ENCODE data around the gene TELO2.
"Not testable (repeated sequence)": the region's sequence is repeated elsewhere in the genome, so short reads cannot be mapped to it uniquely, and the experiment has no call there.

The TELO2 gene

GRCh38 chr16:1458336-1458976 lies 34.7 kb upstream of the TELO2 start:
- no peak for DNase-seq

GRCh38 chr16:1458977-1459341 lies 34.2 kb upstream of the TELO2 start:
- DNase-seq = no peak

- no peak for DNase-seq
These were observed 33.2 kb upstream of the TELO2 start for GRCh38 chr16:1459967-1460366.

- DNase-seq = no peak
These were observed 32.5 kb upstream of the TELO2 start for GRCh38 chr16:1460602-1461138.

GRCh38 chr16:1461146-1461545 lies 32.0 kb upstream of the TELO2 start:
- DNase-seq = no peak

GRCh38 chr16:1464196-1464893 lies 28.8 kb upstream of the TELO2 start:
- no peak for DNase-seq

GRCh38 chr16:1464894-1465566 lies 28.1 kb upstream of the TELO2 start:
- DNase-seq = no peak

- no peak for DNase-seq
These were observed 27.6 kb upstream of the TELO2 start for GRCh38 chr16:1465567-1465915.

GRCh38 chr16:1466054-1466453 lies 27.1 kb upstream of the TELO2 start:
- no peak for DNase-seq

GRCh38 chr16:1466968-1467521 lies 26.1 kb upstream of the TELO2 start:
- no peak for DNase-seq

GRCh38 chr16:1468426-1468810 lies 24.7 kb upstream of the TELO2 start:
- DNase-seq = no peak

GRCh38 chr16:1469141-1469540 lies 24.0 kb upstream of the TELO2 start:
- not testable (repeated sequence) for DNase-seq

- DNase-seq = no peak
These were observed 23.4 kb upstream of the TELO2 start for GRCh38 chr16:1469693-1470201.

- DNase-seq = no peak
These were observed 22.5 kb upstream of the TELO2 start for GRCh38 chr16:1470481-1471251.

- no peak for DNase-seq
These were observed 21.5 kb upstream of the TELO2 start for GRCh38 chr16:1471569-1472194.

- no peak for DNase-seq
These were observed 20.2 kb upstream of the TELO2 start for GRCh38 chr16:1472974-1473373.

- DNase-seq = no peak
These were observed 18.9 kb upstream of the TELO2 start for GRCh38 chr16:1474082-1474795.

- peak; percentile 52 for DNase-seq
These were observed 18.2 kb upstream of the TELO2 start, which contains the start of gene CLCN7 for GRCh38 chr16:1474796-1475551. Gene CLCN7 (minus strand): TSS chr16:1475028. CDS start chr16:1474974, 54 bp downstream.

- DNase-seq = no peak
These were observed 17.5 kb upstream of the TELO2 start for GRCh38 chr16:1475552-1476114.

- DNase-seq = no peak
These were observed 16.1 kb upstream of the TELO2 start for GRCh38 chr16:1477033-1477432.
